GM21390 (cell line): ENCODE data around the gene ZC2HC1B.
"Not testable (repeated sequence)": the region's sequence is repeated elsewhere in the genome, so short reads cannot be mapped to it uniquely, and the experiment has no call there.

ENCODE experiments used
- ATAC-seq: cut with Tn5 transposase; IDR thresholded peaks from one replicate; pipeline ENCODE4 v1.9.1; 2021; ENCODE audit not compliant: unreplicated experiment

ZC2HC1B gene

GRCh38 chr6:143864234-143864633 lies at the start of gene ZC2HC1B:
ZC2HC1B (plus strand) TSS chr6:143864474; CDS start chr6:143864540, 66 bp downstream.
- ATAC-seq = no peak

GRCh38 chr6:143817621-143818020 lies 46.7 kb upstream of the ZC2HC1B start:
- no peak for ATAC-seq

GRCh38 chr6:143821359-143821758 lies 42.9 kb upstream of the ZC2HC1B start:
- ATAC-seq = no peak

GRCh38 chr6:143822584-143823024 lies 41.7 kb upstream of the ZC2HC1B start:
- ATAC-seq = no peak

GRCh38 chr6:143823548-143823947 lies 40.7 kb upstream of the ZC2HC1B start:
- no peak for ATAC-seq

- ATAC-seq = no peak
Measured at GRCh38 chr6:143828572-143828971, 35.7 kb upstream of the ZC2HC1B start.

GRCh38 chr6:143836150-143836549 lies 28.1 kb upstream of the ZC2HC1B start:
- ATAC-seq = no peak

- no peak for ATAC-seq
Measured at GRCh38 chr6:143838395-143838794, 25.9 kb upstream of the ZC2HC1B start.

GRCh38 chr6:143839196-143839595 lies 25.1 kb upstream of the ZC2HC1B start:
- no peak for ATAC-seq

- ATAC-seq = no peak
Measured at GRCh38 chr6:143840595-143841265, 23.5 kb upstream of the ZC2HC1B start.

GRCh38 chr6:143842461-143842901 lies 21.8 kb upstream of the ZC2HC1B start:
- no peak for ATAC-seq

GRCh38 chr6:143842902-143843676 lies 21.2 kb upstream of the ZC2HC1B start, which contains the start of gene LTV1:
LTV1 (plus strand) TSS chr6:143843338; CDS start chr6:143843478, 140 bp downstream.
- peak; percentile 99 for ATAC-seq

GRCh38 chr6:143843677-143843999 lies 20.6 kb upstream of the ZC2HC1B start:
- ATAC-seq = peak; percentile 5

GRCh38 chr6:143844006-143844405 lies 20.3 kb upstream of the ZC2HC1B start:
- no peak for ATAC-seq

- ATAC-seq = no peak
Measured at GRCh38 chr6:143845033-143845432, 19.2 kb upstream of the ZC2HC1B start.

GRCh38 chr6:143851706-143852105 lies 12.6 kb upstream of the ZC2HC1B start:
- not testable (repeated sequence) for ATAC-seq

GRCh38 chr6:143855057-143855456 lies 9.2 kb upstream of the ZC2HC1B start:
- ATAC-seq = not testable (repeated sequence)

GRCh38 chr6:143856762-143857161 lies 7.5 kb upstream of the ZC2HC1B start:
- ATAC-seq = not testable (repeated sequence)

GRCh38 chr6:143857651-143858050 lies 6.6 kb upstream of the ZC2HC1B start:
- ATAC-seq = no peak

GRCh38 chr6:143859891-143860660 lies 4.2 kb upstream of the ZC2HC1B start:
- no peak for ATAC-seq

GRCh38 chr6:143863771-143864170 lies 503 bp upstream of the ZC2HC1B start:
- no peak for ATAC-seq
